GM12872 (cell line): ENCODE results near the gene EDEM1.

Experiments
- TF ChIP-seq, protein P1 (sequence below): IDR thresholded peaks from 3 replicates; pipeline ENCODE4 v1.5.1; 2011; ENCODE audit warnings: low read depth, mild to moderate bottlenecking, low read length, moderate library complexity; ENCODE audit not compliant: insufficient read depth

The EDEM1 gene

DNA sequence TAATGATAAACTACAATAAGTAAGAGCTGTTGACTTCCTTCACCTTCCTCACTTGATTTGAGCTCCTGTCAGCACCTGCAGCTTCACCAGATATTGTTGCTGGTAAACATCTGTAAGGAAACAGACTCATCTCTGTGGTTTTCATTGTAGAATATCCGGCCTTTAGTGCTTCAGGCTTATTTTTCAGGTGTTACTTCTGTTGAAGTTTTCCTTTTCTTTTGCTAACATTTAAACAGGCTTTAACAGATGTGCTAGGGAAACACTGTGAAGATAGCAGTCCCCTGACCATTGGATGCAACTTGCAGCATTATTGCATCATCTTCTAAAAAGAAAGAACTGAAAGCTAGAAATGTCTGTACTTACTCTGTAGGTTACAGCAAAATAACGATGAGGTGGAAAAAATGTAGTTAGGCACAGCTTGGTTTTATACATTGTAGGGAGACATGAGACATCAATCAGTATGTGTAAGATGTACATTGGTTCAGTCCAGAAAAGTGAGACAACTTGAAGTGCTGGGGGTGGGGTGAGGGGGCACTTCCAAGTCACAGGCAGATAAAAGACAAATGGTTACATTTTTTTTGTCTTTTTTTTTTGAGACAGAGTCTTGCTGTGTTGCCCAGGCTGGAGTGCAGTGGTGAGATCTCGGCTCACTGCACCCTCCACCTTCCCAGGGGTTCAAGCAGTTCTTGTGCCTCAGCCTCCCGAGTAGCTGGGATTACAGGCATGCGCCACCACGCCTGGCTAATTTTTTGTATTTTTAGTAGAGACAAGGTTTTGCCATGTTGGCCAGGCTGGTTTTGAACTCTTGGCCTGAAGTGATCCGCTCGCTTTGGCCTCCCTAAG lies 10.2 kb downstream of the EDEM1 start:
- TF ChIP-seq, protein P1, sequence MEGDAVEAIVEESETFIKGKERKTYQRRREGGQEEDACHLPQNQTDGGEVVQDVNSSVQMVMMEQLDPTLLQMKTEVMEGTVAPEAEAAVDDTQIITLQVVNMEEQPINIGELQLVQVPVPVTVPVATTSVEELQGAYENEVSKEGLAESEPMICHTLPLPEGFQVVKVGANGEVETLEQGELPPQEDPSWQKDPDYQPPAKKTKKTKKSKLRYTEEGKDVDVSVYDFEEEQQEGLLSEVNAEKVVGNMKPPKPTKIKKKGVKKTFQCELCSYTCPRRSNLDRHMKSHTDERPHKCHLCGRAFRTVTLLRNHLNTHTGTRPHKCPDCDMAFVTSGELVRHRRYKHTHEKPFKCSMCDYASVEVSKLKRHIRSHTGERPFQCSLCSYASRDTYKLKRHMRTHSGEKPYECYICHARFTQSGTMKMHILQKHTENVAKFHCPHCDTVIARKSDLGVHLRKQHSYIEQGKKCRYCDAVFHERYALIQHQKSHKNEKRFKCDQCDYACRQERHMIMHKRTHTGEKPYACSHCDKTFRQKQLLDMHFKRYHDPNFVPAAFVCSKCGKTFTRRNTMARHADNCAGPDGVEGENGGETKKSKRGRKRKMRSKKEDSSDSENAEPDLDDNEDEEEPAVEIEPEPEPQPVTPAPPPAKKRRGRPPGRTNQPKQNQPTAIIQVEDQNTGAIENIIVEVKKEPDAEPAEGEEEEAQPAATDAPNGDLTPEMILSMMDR, result no peak

DNA sequence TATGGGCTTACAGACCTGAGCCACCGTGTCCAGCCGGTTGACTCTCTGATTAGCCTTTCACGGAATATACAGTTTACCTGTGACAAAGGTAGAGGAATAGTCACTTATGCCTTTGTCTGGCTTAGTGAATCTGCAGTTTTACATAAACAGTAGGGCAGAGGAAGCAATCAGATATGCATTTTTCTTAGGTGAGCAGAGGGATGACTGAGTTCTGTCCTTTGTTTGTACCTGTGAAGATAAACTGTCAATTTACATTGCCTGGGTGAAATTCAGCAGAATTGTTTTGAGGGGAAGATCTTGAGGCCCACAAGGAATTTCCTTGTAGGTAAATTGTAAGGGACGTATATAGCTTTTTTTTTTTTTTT lies 10.8 kb downstream of the EDEM1 start:
- TF ChIP-seq, protein P1, result no peak

DNA sequence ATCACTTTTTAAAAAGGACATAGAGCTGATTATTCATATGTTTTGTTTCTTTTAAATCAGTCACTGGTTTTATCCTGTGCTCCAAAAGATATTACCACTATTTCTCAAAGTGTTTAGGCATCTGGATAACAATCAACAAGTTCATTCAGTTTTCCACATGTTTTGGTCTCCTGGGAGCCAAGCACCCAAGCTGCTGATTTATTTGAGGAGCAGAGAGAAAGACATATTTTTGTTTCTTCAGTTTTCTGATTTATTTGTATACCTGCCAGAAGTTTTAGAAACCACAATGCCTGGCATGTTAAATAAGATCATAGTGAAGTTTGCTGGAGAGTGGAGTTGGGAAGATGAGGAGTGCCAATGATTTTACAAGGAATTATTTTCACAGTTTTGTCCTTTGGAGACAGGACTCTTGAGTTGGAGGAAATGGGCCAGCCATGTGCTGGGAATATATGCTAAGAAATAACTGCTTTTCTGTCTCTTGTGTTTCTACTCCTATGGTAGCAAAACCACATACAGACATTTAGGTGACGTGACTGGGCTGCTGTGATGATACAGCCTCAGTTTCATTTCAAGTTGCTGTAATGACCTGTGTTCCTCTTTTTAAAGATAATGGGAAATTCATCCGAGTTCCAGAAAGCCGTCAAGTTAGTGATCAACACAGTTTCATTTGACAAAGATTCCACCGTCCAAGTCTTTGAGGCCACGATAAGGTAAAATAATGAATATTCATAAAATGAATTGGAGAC lies 11.7 kb downstream of the EDEM1 start:
- TF ChIP-seq, protein P1, result no peak

DNA sequence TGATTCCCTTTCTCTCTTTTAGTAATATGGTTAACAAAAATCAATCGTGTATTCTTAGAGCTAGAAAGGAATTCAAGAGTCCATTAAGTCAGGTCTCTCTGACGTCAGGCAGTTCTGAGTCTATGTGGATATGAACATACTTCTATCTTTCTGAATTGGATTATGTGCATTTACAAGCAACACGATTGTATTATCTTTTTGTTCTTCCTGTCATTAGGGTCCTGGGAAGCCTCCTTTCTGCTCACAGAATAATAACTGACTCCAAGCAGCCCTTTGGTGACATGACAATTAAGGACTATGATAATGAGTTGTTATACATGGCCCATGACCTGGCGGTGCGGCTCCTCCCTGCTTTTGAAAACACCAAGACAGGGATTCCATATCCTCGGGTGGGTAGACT lies 14.0 kb downstream of the EDEM1 start:
- TF ChIP-seq, protein P1, result no peak

DNA sequence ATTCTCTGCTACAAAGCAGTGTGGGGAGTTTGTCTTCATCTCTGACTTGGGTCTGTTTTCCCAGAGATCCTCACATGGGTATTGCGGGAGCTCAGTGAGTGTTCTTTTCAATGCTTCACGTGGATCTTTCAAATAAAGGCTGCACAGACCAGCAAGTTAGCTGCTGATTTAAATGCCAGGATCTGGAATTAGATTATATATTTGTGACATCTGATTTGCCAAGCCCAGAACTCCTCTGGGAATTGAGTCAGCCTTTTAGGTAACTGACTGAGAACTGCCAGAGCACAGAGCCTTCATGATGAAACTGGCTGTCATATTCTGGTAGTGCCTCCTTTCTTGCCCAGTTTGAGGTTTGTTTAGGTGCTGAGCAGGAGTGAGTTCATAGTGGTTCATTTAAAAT lies 14.7 kb downstream of the EDEM1 start:
- TF ChIP-seq, protein P1, result no peak

DNA sequence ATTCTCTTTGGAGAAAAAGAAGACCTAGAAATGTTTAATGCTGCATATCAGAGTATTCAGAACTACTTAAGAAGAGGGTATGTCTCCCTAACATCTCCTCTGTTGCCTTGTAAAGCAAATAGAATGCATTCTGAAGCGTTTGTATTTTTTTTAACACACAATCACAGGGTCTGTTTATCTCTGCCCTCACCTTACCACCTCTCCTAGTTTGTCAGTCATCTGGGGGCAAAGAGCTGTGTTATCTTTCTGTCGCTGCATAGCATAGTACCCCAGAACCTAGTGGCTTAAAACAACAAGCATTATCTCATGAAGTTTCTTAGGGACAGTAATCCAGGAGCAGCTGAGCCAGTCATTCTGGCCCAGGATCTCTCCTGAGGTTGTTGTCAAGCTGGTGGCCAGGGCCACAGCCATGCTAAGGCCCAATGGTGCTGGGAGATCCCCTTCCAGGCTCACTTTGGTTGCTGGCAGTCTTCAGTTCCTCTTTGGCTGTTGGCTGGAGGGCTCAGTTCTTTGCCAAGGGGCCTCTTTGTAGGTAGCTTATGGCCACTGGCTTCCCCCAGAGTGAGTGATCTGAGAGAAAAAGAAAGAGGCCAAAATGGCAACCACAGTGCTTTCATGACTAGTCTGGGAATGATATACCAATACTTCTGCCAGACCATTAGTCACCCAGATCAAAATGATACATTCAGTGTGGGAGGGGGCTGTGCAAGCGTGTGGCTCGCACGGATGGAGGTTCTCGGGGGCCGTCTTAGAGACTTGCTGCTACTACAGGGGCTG lies 17.8 kb downstream of the EDEM1 start:
- TF ChIP-seq, protein P1, result no peak

DNA sequence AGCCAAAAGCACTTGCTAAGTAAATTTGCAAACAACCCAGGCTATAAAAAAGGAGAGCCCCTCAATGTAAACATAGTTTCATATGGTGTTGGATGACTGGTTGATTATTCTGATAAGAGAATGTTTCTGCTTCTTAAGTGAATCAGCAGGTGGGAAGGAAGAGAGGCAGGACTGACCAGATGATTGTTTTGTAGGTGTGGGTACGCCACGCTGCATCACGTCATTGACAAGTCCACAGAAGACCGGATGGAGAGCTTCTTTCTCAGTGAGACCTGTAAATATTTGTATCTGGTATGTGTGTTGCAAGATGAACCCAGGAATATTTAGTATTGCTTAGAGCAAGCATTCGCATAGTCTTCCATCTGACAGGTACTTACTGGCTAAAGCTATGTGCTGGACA lies 23.4 kb downstream of the EDEM1 start:
- TF ChIP-seq, protein P1, result no peak
